B cell (primary cell): ENCODE results near the gene OGG1. TPM values are rescaled to one million over a fixed set of nuclear protein-coding genes. Genes with fewer than 3 reads are reported as not detected.

Source experiments
- ATAC-seq: fragments of 200-7000 bp; cut with Tn5 transposase; one replicate; pipeline ENCODE4 v1.10.0; 2021; ENCODE audit warnings: low read depth, mild to moderate bottlenecking, moderate number of reproducible peaks, moderate library complexity
- CTCF ChIA-PET: fragments of 350-600 bp; sonication (Branson Sonifier 250); formaldehyde crosslinking; loops from one replicate; lab custom pipeline; 2021; ENCODE audit warnings: antibody characterized with exemption, inconsistent platforms; lab: Charles Lee
- POLR2A ChIA-PET: fragments of 350-600 bp; sonication (Branson Sonifier 250); formaldehyde crosslinking; loops from one replicate; lab custom pipeline; 2021; ENCODE audit warnings: antibody characterized with exemption; lab: Charles Lee
- DNase-seq: peaks from one replicate; pipeline ENCODE4 v3.0.0; 2013
- H2AFZ ChIP-seq: 2 replicates; pipeline ENCODE4 v1.6.1; 2012; ENCODE audit warnings: mild to moderate bottlenecking, low read depth, low read length; ENCODE audit not compliant: insufficient read depth, poor library complexity, severe bottlenecking
- H3K27ac ChIP-seq, 2 donors: 1 replicate in 1 of 2; 2 replicates in 1 of 2; pipeline ENCODE4 v1.5.1; 2012 to 2013; ENCODE audit warnings: low read length in 2 of 2, mild to moderate bottlenecking in 2 of 2, moderate library complexity in 1 of 2
- H3K27me3 ChIP-seq, 4 experiments: fragments of 200-600 bp in 1 of 4; sonication (generic) in 1 of 4; replicated peaks in 1 of 4; 1 replicate in 2 of 4; 2 replicates in 2 of 4; pipeline versions ENCODE4 v1.6.1 to v1.7.0; 2013 to 2016; ENCODE audit warnings: low read length in 3 of 4, mild to moderate bottlenecking in 2 of 4, mixed read lengths in 1 of 4, moderate library complexity in 1 of 4; ENCODE audit not compliant: insufficient read depth in 4 of 4, control insufficient read depth in 3 of 4; ENCODE audit errors: control extremely low read depth in 1 of 4
- H3K36me3 ChIP-seq, 2 experiments: replicated peaks in 1 of 2; 1 replicate in 1 of 2; 2 replicates in 1 of 2; pipeline versions ENCODE4 v1.6.1 to v1.7.1; 2013; ENCODE audit warnings: low read length in 1 of 2; ENCODE audit not compliant: insufficient read depth in 2 of 2, control insufficient read depth in 1 of 2; ENCODE audit errors: control extremely low read depth in 1 of 2, extremely low read depth in 1 of 2
- H3K4me1 ChIP-seq, 2 donors: fragments of 200-600 bp in 1 of 2; sonication (generic) in 1 of 2; 1 replicate in 1 of 2; 2 replicates in 1 of 2; pipeline versions ENCODE4 v1.5.1 to v1.6.1; 2013 to 2017; ENCODE audit warnings: low read length in 2 of 2; ENCODE audit not compliant: control insufficient read depth in 2 of 2, insufficient read depth in 2 of 2
- H3K4me2 ChIP-seq: replicated peaks from 2 replicates; pipeline ENCODE3; 2012; ENCODE audit warnings: mild to moderate bottlenecking, low read depth, low read length; ENCODE audit not compliant: poor library complexity, severe bottlenecking
- H3K4me3 ChIP-seq, 5 experiments: fragments of 200-600 bp in 1 of 5; sonication (generic) in 1 of 5; 1 replicate in 3 of 5; 2 replicates in 2 of 5; pipeline versions ENCODE4 v1.5.1 to v1.7.0; 2011 to 2016; ENCODE audit warnings: low read length in 4 of 5, mild to moderate bottlenecking in 4 of 5, low read depth in 2 of 5, control low read depth in 1 of 5, moderate library complexity in 1 of 5; ENCODE audit not compliant: insufficient read depth in 1 of 5; ENCODE audit errors: control extremely low read depth in 1 of 5, extremely low read depth in 1 of 5
- H3K79me2 ChIP-seq: fragments of 200-600 bp; sonication (generic); one replicate; pipeline ENCODE4 v1.6.0; 2016; ENCODE audit warnings: low read length; ENCODE audit not compliant: control insufficient read depth, insufficient read depth
- H3K9ac ChIP-seq: fragments of 200-600 bp; sonication (generic); 2 replicates; pipeline ENCODE4 v1.6.1; 2017; ENCODE audit warnings: mild to moderate bottlenecking, low read length, moderate library complexity
- H3K9me3 ChIP-seq, 3 donors: one replicate each; pipeline versions ENCODE4 v1.6.1 to v1.7.1; 2013; ENCODE audit warnings: low read length in 2 of 3; ENCODE audit not compliant: control insufficient read depth in 2 of 3, insufficient read depth in 1 of 3; ENCODE audit errors: control extremely low read depth in 1 of 3
- H4K20me1 ChIP-seq: 2 replicates; pipeline ENCODE4 v1.6.0; 2012; ENCODE audit warnings: mild to moderate bottlenecking, low read length; ENCODE audit not compliant: insufficient read depth, control insufficient read depth, poor library complexity, severe bottlenecking
- H3K27ac Mint-ChIP-seq: one replicate; pipeline ENCODE4 v1.8.0; 2021; ENCODE audit warnings: mixed read lengths
- H3K27me3 Mint-ChIP-seq: one replicate; pipeline ENCODE4 v1.8.0; 2021; ENCODE audit warnings: mixed read lengths
- H3K4me1 Mint-ChIP-seq: one replicate; pipeline ENCODE4 v1.8.0; 2021; ENCODE audit warnings: mixed read lengths
- H3K4me3 Mint-ChIP-seq: one replicate; pipeline ENCODE4 v1.8.0; 2021; ENCODE audit warnings: mixed read lengths
- H3K9me3 Mint-ChIP-seq: one replicate; pipeline ENCODE4 v1.8.0; 2022; ENCODE audit warnings: mixed read lengths; ENCODE audit not compliant: insufficient read depth
- EZH2 ChIP-seq: IDR thresholded peaks from 2 replicates; pipeline ENCODE4 v1.6.1; 2012; ENCODE audit warnings: borderline replicate concordance, low read depth, mild to moderate bottlenecking, moderate library complexity, low read length; ENCODE audit not compliant: insufficient read depth, poor library complexity, severe bottlenecking
- WGBS: methylation state at CpG from one replicate; pipeline ENCODE4 v1.1.5; 2013; ENCODE audit warnings: missing lambda C conversion rate; ENCODE audit not compliant: insufficient coverage; 5-methylcytosine and 5-hydroxymethylcytosine counted together
- intact Hi-C: fragments of 100-400 bp; cut with micrococcal nuclease; formaldehyde crosslinking; loops from one replicate; pipeline ENCODE4 v1.10.0; 2022
- polyA plus RNA-seq: library from polyadenylated mRNA; depleted of rRNA; stranded (reverse); fragments of >200 nt; gene quantifications from 2 replicates; pipeline ENCODE4 v1.2.3, GENCODE V29; 2012
- total RNA-seq, 2 donors: library from RNA; stranded (reverse); fragments of 120-200 nt in 1 of 2; gene quantifications; 1 replicate in 1 of 2; 2 replicates in 1 of 2; pipeline versions ENCODE4 v1.2.3 to v1.2.4, GENCODE V29; 2013 to 2022
- TF ChIP-seq, protein P1 (sequence below): fragments of 200-600 bp; IDR thresholded peaks from one replicate; pipeline ENCODE4 v1.8.0; 2022; ENCODE audit warnings: antibody characterized with exemption, mild to moderate bottlenecking

The OGG1 gene
- total and polyA plus RNA-seq, 2 donors (not counting 1 experiment from before 2014, with no cell fraction given): 45.6 to 81.6 TPM

- Mint-ChIP-seq H3K27me3 (no peaks in the 10 kb centered on the region), H3K9me3 (no peaks in the 10 kb centered on the region), H3K27ac (no peak overlapping the region), H3K4me1 (no peaks in the 10 kb centered on the region), H3K4me3 (no peak overlapping the region)
- no peaks in the 10 kb centered on the region for H3K27me3 ChIP-seq
- no CpG with 5 or more reads among the region's 1 CpG for WGBS
- H3K36me3 ChIP-seq: peaks cover 3 to 100% of the 10 kb centered on the region in 2 experiments
- no peak for DNase-seq
- no peak overlapping the region for H3K4me3 ChIP-seq
- intact Hi-C loops: no loop called here
- CTCF ChIA-PET: no interaction called here
- peaks cover 5% of the 10 kb centered on the region for H3K79me2 ChIP-seq
- no peaks in the 10 kb centered on the region for H3K9me3 ChIP-seq
- H2AFZ ChIP-seq: no peak overlapping the region
- TF ChIP-seq, protein P1, sequence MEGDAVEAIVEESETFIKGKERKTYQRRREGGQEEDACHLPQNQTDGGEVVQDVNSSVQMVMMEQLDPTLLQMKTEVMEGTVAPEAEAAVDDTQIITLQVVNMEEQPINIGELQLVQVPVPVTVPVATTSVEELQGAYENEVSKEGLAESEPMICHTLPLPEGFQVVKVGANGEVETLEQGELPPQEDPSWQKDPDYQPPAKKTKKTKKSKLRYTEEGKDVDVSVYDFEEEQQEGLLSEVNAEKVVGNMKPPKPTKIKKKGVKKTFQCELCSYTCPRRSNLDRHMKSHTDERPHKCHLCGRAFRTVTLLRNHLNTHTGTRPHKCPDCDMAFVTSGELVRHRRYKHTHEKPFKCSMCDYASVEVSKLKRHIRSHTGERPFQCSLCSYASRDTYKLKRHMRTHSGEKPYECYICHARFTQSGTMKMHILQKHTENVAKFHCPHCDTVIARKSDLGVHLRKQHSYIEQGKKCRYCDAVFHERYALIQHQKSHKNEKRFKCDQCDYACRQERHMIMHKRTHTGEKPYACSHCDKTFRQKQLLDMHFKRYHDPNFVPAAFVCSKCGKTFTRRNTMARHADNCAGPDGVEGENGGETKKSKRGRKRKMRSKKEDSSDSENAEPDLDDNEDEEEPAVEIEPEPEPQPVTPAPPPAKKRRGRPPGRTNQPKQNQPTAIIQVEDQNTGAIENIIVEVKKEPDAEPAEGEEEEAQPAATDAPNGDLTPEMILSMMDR: no peak
- TF ChIP-seq EZH2: no peak
- H4K20me1 ChIP-seq: peaks cover 21% of the 10 kb centered on the region
- POLR2A ChIA-PET: no interaction called here
- H3K4me1 ChIP-seq: no peaks in the 10 kb centered on the region
- no peak for ATAC-seq
- H3K4me2 ChIP-seq: no peak overlapping the region
- H3K27ac ChIP-seq: no peak overlapping the region
- H3K9ac ChIP-seq: no peak overlapping the region
Observed at GRCh38 chr3:9742560-9742959, 7.2 kb upstream of the OGG1 start.

DNA sequence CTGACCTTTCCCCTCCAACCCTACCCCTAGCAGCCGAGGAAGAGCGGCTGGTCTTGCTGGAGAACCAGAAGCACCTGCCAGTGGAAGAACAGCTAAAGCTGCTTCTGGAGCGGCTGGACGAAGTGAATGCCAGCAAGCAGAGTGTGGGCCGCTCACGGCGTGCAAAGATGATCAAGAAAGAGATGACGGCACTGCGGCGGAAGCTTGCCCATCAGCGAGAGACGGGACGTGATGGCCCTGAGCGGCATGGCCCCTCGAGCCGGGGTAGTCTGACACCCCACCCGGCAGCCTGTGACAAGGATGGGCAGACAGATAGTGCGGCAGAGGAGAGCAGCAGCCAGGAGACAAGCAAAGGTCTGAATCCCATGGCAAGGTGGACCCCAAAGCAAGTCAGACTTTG lies 6.2 kb upstream of the OGG1 start:
- Histone ChIP-seq H2AFZ (no peak overlapping the region), H3K4me1 (no peaks in the 10 kb centered on the region), H3K79me2 (peaks cover 5% of the 10 kb centered on the region), H3K4me2 (no peak overlapping the region), H3K9me3 (no peaks in the 10 kb centered on the region), H3K27ac (no peak overlapping the region), H3K9ac (no peak overlapping the region), H3K4me3 (no peak overlapping the region), H3K27me3 (no peaks in the 10 kb centered on the region), H3K36me3 (peaks cover 1 to 90% of the 10 kb centered on the region in 2 experiments), H4K20me1 (peaks cover 21% of the 10 kb centered on the region)
- TF ChIP-seq, protein P1: no peak
- TF ChIP-seq EZH2: no peak
- ATAC-seq (no peak), DNase-seq (no peak)
- H3K4me3 Mint-ChIP-seq: no peak overlapping the region
- intact Hi-C loops: no loop called here
- peaks cover under 1% of the 10 kb centered on the region for H3K4me1 Mint-ChIP-seq
- H3K9me3 Mint-ChIP-seq: no peaks in the 10 kb centered on the region
- ChIA-PET CTCF (no interaction called here), POLR2A (no interaction called here)
- 98% methylated on average over 18 of the region's 18 CpGs for WGBS
- no peak overlapping the region for H3K27ac Mint-ChIP-seq
- no peaks in the 10 kb centered on the region for H3K27me3 Mint-ChIP-seq
